Stimulated activated CD4-positive, alpha-beta T cell treated with anti-CD3 and anti-CD28 coated beads, Interleukin-4, amount 100 ng/mL, for 4 hours (primary cell): ENCODE data around the gene GNA15.
"Not testable (repeated sequence)": the region's sequence is repeated elsewhere in the genome, so short reads cannot be mapped to it uniquely, and the experiment has no call there.

ENCODE experiments used
- DNase-seq, 2 experiments: peaks; one replicate each; pipeline ENCODE4 v3.0.0-alpha.2; 2020

GNA15 gene

GRCh38 chr19:3150739-3151329, 15.0 kb downstream of the GNA15 start:
- DNase-seq, result no peak

GRCh38 chr19:3151563-3152418, 16.0 kb downstream of the GNA15 start:
- no peak for DNase-seq

- DNase-seq, result no peak
These were observed 16.6 kb downstream of the GNA15 start for GRCh38 chr19:3152419-3152780.

GRCh38 chr19:3153286-3154230, 17.7 kb downstream of the GNA15 start:
- no peak for DNase-seq

GRCh38 chr19:3154447-3154846, 18.6 kb downstream of the GNA15 start:
- not testable (repeated sequence) for DNase-seq

GRCh38 chr19:3154957-3155736, 19.3 kb downstream of the GNA15 start:
- DNase-seq, result peak; percentile 67 to 90

GRCh38 chr19:3157096-3157845, 21.4 kb downstream of the GNA15 start:
- DNase-seq, result no peak

GRCh38 chr19:3159565-3159964, 23.7 kb downstream of the GNA15 start:
- no peak for DNase-seq

GRCh38 chr19:3160219-3160618, 24.4 kb downstream of the GNA15 start:
- DNase-seq, result no peak

- DNase-seq, result no peak
These were observed 25.6 kb downstream of the GNA15 start for GRCh38 chr19:3161453-3161852.

GRCh38 chr19:3162418-3163229, 26.8 kb downstream of the GNA15 start:
- no peak for DNase-seq

- DNase-seq, result peak; percentile 60 to 70
These were observed 27.5 kb downstream of the GNA15 start for GRCh38 chr19:3163230-3163886.

- no peak for DNase-seq
These were observed 28.1 kb downstream of the GNA15 start for GRCh38 chr19:3163943-3164342.

- DNase-seq, result no peak
These were observed 31.9 kb downstream of the GNA15 start for GRCh38 chr19:3167533-3168272.

- DNase-seq, result no peak
These were observed 36.2 kb downstream of the GNA15 start for GRCh38 chr19:3171894-3172672.

GRCh38 chr19:3172673-3173000, 36.8 kb downstream of the GNA15 start:
- not testable (repeated sequence) for DNase-seq

GRCh38 chr19:3175781-3176714, 40.2 kb downstream of the GNA15 start:
- no peak for DNase-seq
